GM21723 (cell line): ENCODE results near the gene KCTD16.

ENCODE experiments used
- ATAC-seq: cut with Tn5 transposase; IDR thresholded peaks from one replicate; pipeline ENCODE4 v1.9.1; 2021; ENCODE audit warnings: mild to moderate bottlenecking, moderate library complexity; ENCODE audit not compliant: unreplicated experiment

The KCTD16 gene

GRCh38 chr5:144451187-144451973, 280.7 kb downstream of the KCTD16 start:
- ATAC-seq = no peak

GRCh38 chr5:144453753-144454152, 283.1 kb downstream of the KCTD16 start:
- no peak for ATAC-seq

- ATAC-seq = no peak
These were observed 286.5 kb downstream of the KCTD16 start for GRCh38 chr5:144457160-144457559.

GRCh38 chr5:144458216-144458615, 287.5 kb downstream of the KCTD16 start:
- ATAC-seq = no peak

GRCh38 chr5:144460600-144460999, 289.9 kb downstream of the KCTD16 start:
- no peak for ATAC-seq

- no peak for ATAC-seq
These were observed 291.9 kb downstream of the KCTD16 start for GRCh38 chr5:144462577-144462976.

GRCh38 chr5:144463481-144464223, 293.0 kb downstream of the KCTD16 start:
- no peak for ATAC-seq

GRCh38 chr5:144464306-144464705, 293.6 kb downstream of the KCTD16 start:
- ATAC-seq = no peak

GRCh38 chr5:144465441-144465840, 294.8 kb downstream of the KCTD16 start:
- no peak for ATAC-seq

GRCh38 chr5:144467792-144468191, 297.1 kb downstream of the KCTD16 start:
- ATAC-seq = no peak

- ATAC-seq = no peak
These were observed 297.9 kb downstream of the KCTD16 start for GRCh38 chr5:144468571-144468970.

GRCh38 chr5:144469106-144469505, 298.4 kb downstream of the KCTD16 start:
- ATAC-seq = no peak

- ATAC-seq = no peak
These were observed 301.5 kb downstream of the KCTD16 start for GRCh38 chr5:144472221-144472620.

GRCh38 chr5:144473650-144474049, 303.0 kb downstream of the KCTD16 start:
- no peak for ATAC-seq

GRCh38 chr5:144478565-144478964, 307.9 kb downstream of the KCTD16 start:
- no peak for ATAC-seq

- ATAC-seq = no peak
These were observed 311.2 kb downstream of the KCTD16 start for GRCh38 chr5:144481861-144482260.

- no peak for ATAC-seq
These were observed 313.6 kb downstream of the KCTD16 start for GRCh38 chr5:144484124-144484897.

- ATAC-seq = no peak
These were observed 314.9 kb downstream of the KCTD16 start for GRCh38 chr5:144485540-144485939.

GRCh38 chr5:144487207-144487606, 316.5 kb downstream of the KCTD16 start:
- no peak for ATAC-seq

- no peak for ATAC-seq
These were observed 317.1 kb downstream of the KCTD16 start for GRCh38 chr5:144487761-144488160.

- ATAC-seq = no peak
These were observed 332.4 kb downstream of the KCTD16 start for GRCh38 chr5:144503123-144503522.
